H1 (cell line): ENCODE results near the gene ATP1A3.

Experiments
- CHD2 ChIP-seq: IDR thresholded peaks from 2 replicates; pipeline ENCODE4 v1.6.1; 2012; ENCODE audit warnings: low read length, improper control_type of control experiment
- CTCF ChIP-seq, 3 experiments: IDR thresholded peaks; 1 replicate in 2 of 3; 2 replicates in 1 of 3; pipeline versions ENCODE4 v1.5.1 to v1.6.1; 2011; ENCODE audit warnings: low read length in 3 of 3, mild to moderate bottlenecking in 3 of 3, inconsistent platforms in 2 of 3, low read depth in 1 of 3, moderate library complexity in 1 of 3; ENCODE audit not compliant: insufficient read depth in 1 of 3; ENCODE audit errors: control extremely low read depth in 1 of 3
- POLR2A ChIP-seq, 2 experiments: IDR thresholded peaks; 1 replicate in 1 of 2; 2 replicates in 1 of 2; pipeline ENCODE4 v1.6.1; 2011; ENCODE audit warnings: low read depth in 2 of 2, low read length in 2 of 2, mild to moderate bottlenecking in 2 of 2; ENCODE audit errors: control extremely low read depth in 1 of 2
- SAP30 ChIP-seq: fragments of 300-600 bp; sonication (generic); IDR thresholded peaks from 2 replicates; pipeline ENCODE4 v1.7.1; 2012; ENCODE audit warnings: low read length, moderate library complexity, mild to moderate bottlenecking, inconsistent platforms; ENCODE audit not compliant: insufficient read depth, insufficient replicate concordance

DNA sequence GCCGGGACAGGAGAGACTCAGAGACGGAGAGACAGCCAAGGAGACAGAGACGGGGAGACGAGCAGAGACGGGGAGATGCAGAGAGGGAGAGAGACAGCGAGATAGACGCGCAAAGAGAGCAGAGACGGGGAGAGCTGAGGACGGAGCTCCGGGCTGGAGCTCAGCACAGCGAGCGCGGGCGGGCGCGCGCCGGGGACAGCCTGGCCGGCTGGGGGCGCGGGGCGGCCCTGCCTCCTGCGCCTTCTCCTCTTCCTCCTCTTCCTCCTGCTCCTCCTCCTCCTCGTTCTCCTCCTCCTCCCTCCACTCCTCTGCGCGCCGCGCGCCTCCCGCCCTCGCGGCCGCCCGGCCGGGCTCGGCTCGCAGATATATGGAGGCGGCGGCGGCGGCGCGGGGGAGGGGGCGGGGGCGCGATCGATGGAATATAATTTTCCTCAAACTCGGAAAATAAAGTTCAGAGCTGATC is 65.8 kb downstream of the ATP1A3 start, which contains the start of gene ERFL:
- TF ChIP-seq CHD2: no peak
- no peak for TF ChIP-seq SAP30
- no peak for TF ChIP-seq CTCF (IDR thresholded peaks at IDR 0.05; ENCODE audit: control extremely low read depth in 1 of 3, insufficient read depth in 1 of 3, low read depth in 1 of 3, low read length in 3 of 3)
- no peak for TF ChIP-seq POLR2A (IDR thresholded peaks at IDR 0.05; ENCODE audit: control extremely low read depth in 1 of 2, low read depth in 2 of 2, low read length in 2 of 2)
